Measurements from ENCODE around the gene GABARAPL1.

- TF ChIP-seq POLR2A (IDR thresholded peaks at IDR 0.05) = no peak
- TF ChIP-seq CTCF (IDR thresholded peaks at IDR 0.05) = no peak
Measured at GRCh38 chr12:10241290-10241689, 28.6 kb downstream of the GABARAPL1 start.
